ENCODE results near the gene PADI1.
"Not testable (repeated sequence)": the region's sequence is repeated elsewhere in the genome, so short reads cannot be mapped to it uniquely, and the experiment has no call there.

Gene PADI1

GRCh38 chr1:17218939-17219338 is 14.0 kb downstream of the PADI1 start:
- no peak for DNase-seq

- no peak for DNase-seq
Measured at GRCh38 chr1:17220287-17220686, 15.4 kb downstream of the PADI1 start.

- no peak for DNase-seq
Measured at GRCh38 chr1:17222557-17222956, 17.6 kb downstream of the PADI1 start.

GRCh38 chr1:17224434-17224833 is 19.5 kb downstream of the PADI1 start:
- no peak for DNase-seq

GRCh38 chr1:17225140-17225539 is 20.2 kb downstream of the PADI1 start:
- DNase-seq: no peak

GRCh38 chr1:17227358-17227915 is 22.5 kb downstream of the PADI1 start:
- DNase-seq: no peak

GRCh38 chr1:17228619-17229018 is 23.7 kb downstream of the PADI1 start:
- DNase-seq: no peak

GRCh38 chr1:17229379-17229778 is 24.5 kb downstream of the PADI1 start:
- no peak for DNase-seq

GRCh38 chr1:17230106-17230505 is 25.2 kb downstream of the PADI1 start:
- no peak for DNase-seq

- DNase-seq: no peak
Measured at GRCh38 chr1:17230671-17231310, 25.9 kb downstream of the PADI1 start.

GRCh38 chr1:17232759-17233661 is 28.1 kb downstream of the PADI1 start:
- no peak for DNase-seq

- DNase-seq: no peak
Measured at GRCh38 chr1:17233675-17234320, 28.9 kb downstream of the PADI1 start.

- no peak for DNase-seq
Measured at GRCh38 chr1:17234405-17234804, 29.5 kb downstream of the PADI1 start.

GRCh38 chr1:17235135-17235885 is 30.4 kb downstream of the PADI1 start:
- DNase-seq: no peak

- peak; percentile 44 for DNase-seq
Measured at GRCh38 chr1:17236779-17237560, 32.0 kb downstream of the PADI1 start.

- DNase-seq: no peak
Measured at GRCh38 chr1:17237561-17237903, 32.6 kb downstream of the PADI1 start.

GRCh38 chr1:17239420-17239819 is 34.5 kb downstream of the PADI1 start:
- no peak for DNase-seq

- not testable (repeated sequence) for DNase-seq
Measured at GRCh38 chr1:17241011-17241779, 36.3 kb downstream of the PADI1 start.

- not testable (repeated sequence) for DNase-seq
Measured at GRCh38 chr1:17241780-17242074, 36.8 kb downstream of the PADI1 start.

- no peak for DNase-seq
Measured at GRCh38 chr1:17243274-17243673, 38.3 kb downstream of the PADI1 start.

Data from NCI-H510A (cell line).